OCI-LY7 (cell line): ENCODE results near the gene RAI2. TPM values are rescaled to one million over a fixed set of nuclear protein-coding genes. Genes with fewer than 3 reads are reported as not detected.

Source experiments
- BruUV-seq: library from RNA; stranded (reverse); fragments of 400-500 nt; replicated peaks from 2 replicates; lab custom pipeline; 2021; lab: Mats Ljungman, UMichigan
- CTCF ChIA-PET: fragments of 300-600 bp; sonication (Branson Sonifier 250); formaldehyde crosslinking; loops from one replicate; lab custom pipeline; 2022; ENCODE audit warnings: antibody characterized with exemption; ENCODE audit not compliant: unreplicated experiment; lab: Charles Lee
- POLR2A ChIA-PET: fragments of 300-600 bp; sonication (Branson Sonifier 250); formaldehyde crosslinking; loops from one replicate; lab custom pipeline; 2022; ENCODE audit warnings: antibody characterized with exemption; lab: Charles Lee
- DNase-seq: peaks from one replicate; pipeline ENCODE4 v3.0.0-alpha.2; 2015; ENCODE audit warnings: low spot score
- H2AFZ ChIP-seq: fragments of 200-600 bp; sonication (generic), shearing (Covaris generic); 2 replicates; pipeline ENCODE4 v1.6.1; 2014; ENCODE audit warnings: mild to moderate bottlenecking, antibody characterized with exemption, low read length, moderate library complexity
- H3K27ac ChIP-seq: fragments of 200-600 bp; sonication (generic); 2 replicates; pipeline ENCODE4 v1.5.1; 2014; ENCODE audit warnings: mixed run types, low read depth, mild to moderate bottlenecking, moderate library complexity, low read length, inconsistent platforms; ENCODE audit not compliant: poor library complexity, severe bottlenecking
- H3K36me3 ChIP-seq: fragments of 200-600 bp; sonication (generic); 2 replicates; pipeline ENCODE4 v1.6.1; 2014; ENCODE audit warnings: mild to moderate bottlenecking, antibody characterized with exemption, low read length, moderate library complexity, mixed read lengths; ENCODE audit not compliant: insufficient read depth
- H3K4me1 ChIP-seq: fragments of 200-600 bp; sonication (generic); 2 replicates; pipeline ENCODE4 v1.5.1; 2014; ENCODE audit warnings: mild to moderate bottlenecking, low read length; ENCODE audit not compliant: insufficient read depth, poor library complexity, severe bottlenecking
- H3K4me2 ChIP-seq: fragments of 200-600 bp; sonication (generic); 2 replicates; pipeline ENCODE4 v1.6.1; 2014; ENCODE audit warnings: mild to moderate bottlenecking, low read length
- H3K4me3 ChIP-seq: fragments of 200-600 bp; sonication (generic); 2 replicates; pipeline ENCODE4 v1.5.1; 2014; ENCODE audit warnings: mild to moderate bottlenecking, low read depth, low read length; ENCODE audit not compliant: poor library complexity, severe bottlenecking
- H3K79me2 ChIP-seq: fragments of 200-600 bp; sonication (generic); 2 replicates; pipeline ENCODE4 v1.6.1; 2016; ENCODE audit warnings: low read depth, mild to moderate bottlenecking, low read length, moderate library complexity, mixed read lengths; ENCODE audit not compliant: insufficient read depth
- H3K9me2 ChIP-seq: fragments of 200-600 bp; sonication (generic); 2 replicates; pipeline ENCODE4 v1.6.1; 2016; ENCODE audit warnings: mild to moderate bottlenecking, low read length, mixed read lengths; ENCODE audit not compliant: insufficient read depth
- H3K9me3 ChIP-seq: fragments of 200-600 bp; sonication (generic); 2 replicates; pipeline ENCODE4 v1.6.1; 2014; ENCODE audit warnings: mild to moderate bottlenecking, mixed run types, low read length, mixed read lengths
- H4K20me1 ChIP-seq: fragments of 200-600 bp; sonication (generic); 2 replicates; pipeline ENCODE4 v1.6.1; 2014; ENCODE audit warnings: mild to moderate bottlenecking, antibody characterized with exemption, low read length, moderate library complexity, mixed read lengths; ENCODE audit not compliant: insufficient read depth
- CTCF ChIP-seq: fragments of 200-600 bp; sonication (generic); conservative IDR thresholded peaks from 2 replicates; pipeline ENCODE4 v1.5.1; 2014; ENCODE audit warnings: mild to moderate bottlenecking, antibody characterized with exemption, low read length, moderate library complexity, mixed read lengths
- EZH2phosphoT487 ChIP-seq: fragments of 200-600 bp; sonication (generic); IDR thresholded peaks from 2 replicates; pipeline ENCODE4 v1.6.1; 2018; ENCODE audit warnings: low read depth, borderline replicate concordance, mild to moderate bottlenecking, mixed run types, antibody characterized with exemption, low read length, moderate library complexity, mixed read lengths
- intact Hi-C: fragments of 100-400 bp; cut with micrococcal nuclease; formaldehyde crosslinking; loops from one replicate; pipeline ENCODE4 v1.10.0; 2022; ENCODE audit not compliant: unreplicated experiment
- total RNA-seq, 2 experiments: library from RNA; depleted of rRNA in 1 of 2; stranded (reverse); fragments of >200 nt in 1 of 2; shearing (Covaris generic) in 1 of 2; gene quantifications; 2 replicates each; pipeline ENCODE4 v1.2.3, GENCODE V29; 2014 to 2022

RAI2 gene
- total RNA-seq, 2 experiments from 2014 or later = not detected

DNA sequence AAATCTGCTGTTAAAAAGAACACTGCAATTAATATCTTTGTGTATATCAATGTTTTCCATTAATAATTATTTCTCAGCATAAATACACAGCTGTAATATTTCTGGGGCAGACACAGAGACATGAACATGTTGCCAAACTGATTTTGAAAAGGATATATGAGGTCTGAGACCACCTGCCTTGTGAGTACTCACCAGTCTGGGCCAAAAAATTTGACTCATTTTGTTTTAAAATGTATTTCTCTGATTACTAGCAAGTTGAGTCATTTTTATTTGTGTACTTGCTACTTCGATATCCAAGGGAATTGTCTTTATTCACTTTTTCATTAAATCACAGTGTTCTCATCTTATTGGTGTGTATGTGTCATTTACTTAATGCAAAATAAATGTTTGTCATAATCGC lies 8.5 kb upstream of the RAI2 start:
- no TSS peak for BruUV-seq
- H3K36me3 ChIP-seq = no peaks in the 10 kb centered on the region
- H3K4me1 ChIP-seq = no peaks in the 10 kb centered on the region
- TF ChIP-seq CTCF (no peak), EZH2phosphoT487 (no peak)
- H4K20me1 ChIP-seq = no peaks in the 10 kb centered on the region
- H3K9me3 ChIP-seq = no peaks in the 10 kb centered on the region
- H3K4me3 ChIP-seq = no peak overlapping the region
- H3K4me2 ChIP-seq = no peak overlapping the region
- H2AFZ ChIP-seq = no peak overlapping the region
- ChIA-PET CTCF (no interaction called here), POLR2A (no interaction called here)
- intact Hi-C loops = no loop called here
- no peaks in the 10 kb centered on the region for H3K79me2 ChIP-seq
- DNase-seq = no peak
- no peaks in the 10 kb centered on the region for H3K9me2 ChIP-seq
- no peak overlapping the region for H3K27ac ChIP-seq

DNA sequence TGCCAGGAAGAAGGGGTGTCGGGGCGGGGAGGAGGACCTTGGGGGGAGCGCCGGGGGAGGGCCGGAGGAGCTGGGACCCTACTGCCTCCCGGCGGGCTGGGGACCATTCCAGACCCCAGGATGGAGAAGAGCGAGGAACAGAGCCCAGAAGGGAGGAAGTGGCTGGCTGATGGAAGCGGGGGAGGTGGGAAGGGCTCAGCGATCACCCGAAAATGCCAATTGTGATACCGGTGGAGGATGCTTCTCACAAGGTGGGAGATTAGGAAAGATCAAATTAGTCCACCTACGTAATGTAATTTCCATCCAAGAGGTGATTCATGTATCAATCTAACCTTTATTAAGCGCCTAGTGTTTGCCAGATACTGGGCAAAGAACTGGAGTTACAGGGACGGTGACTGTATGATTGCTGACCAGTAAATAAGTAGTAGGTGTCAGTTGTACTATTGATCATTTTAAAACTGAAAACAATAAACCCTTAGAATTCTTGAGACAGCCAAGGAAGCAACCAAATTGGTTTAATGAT lies 452 bp upstream of the RAI2 start:
- no peak for DNase-seq
- H3K4me2 ChIP-seq = no peak overlapping the region
- TF ChIP-seq CTCF = no peak
- no peak for TF ChIP-seq EZH2phosphoT487
- H3K27ac ChIP-seq = no peak overlapping the region
- no peaks in the 10 kb centered on the region for H3K36me3 ChIP-seq
- no peaks in the 10 kb centered on the region for H3K79me2 ChIP-seq
- no TSS peak for BruUV-seq
- no peaks in the 10 kb centered on the region for H4K20me1 ChIP-seq
- POLR2A ChIA-PET = no interaction called here
- H3K9me2 ChIP-seq = no peaks in the 10 kb centered on the region
- intact Hi-C loops = no loop called here
- no peak overlapping the region for H3K4me3 ChIP-seq
- H2AFZ ChIP-seq = no peak overlapping the region
- H3K9me3 ChIP-seq = no peaks in the 10 kb centered on the region
- CTCF ChIA-PET = no interaction called here
- no peaks in the 10 kb centered on the region for H3K4me1 ChIP-seq

DNA sequence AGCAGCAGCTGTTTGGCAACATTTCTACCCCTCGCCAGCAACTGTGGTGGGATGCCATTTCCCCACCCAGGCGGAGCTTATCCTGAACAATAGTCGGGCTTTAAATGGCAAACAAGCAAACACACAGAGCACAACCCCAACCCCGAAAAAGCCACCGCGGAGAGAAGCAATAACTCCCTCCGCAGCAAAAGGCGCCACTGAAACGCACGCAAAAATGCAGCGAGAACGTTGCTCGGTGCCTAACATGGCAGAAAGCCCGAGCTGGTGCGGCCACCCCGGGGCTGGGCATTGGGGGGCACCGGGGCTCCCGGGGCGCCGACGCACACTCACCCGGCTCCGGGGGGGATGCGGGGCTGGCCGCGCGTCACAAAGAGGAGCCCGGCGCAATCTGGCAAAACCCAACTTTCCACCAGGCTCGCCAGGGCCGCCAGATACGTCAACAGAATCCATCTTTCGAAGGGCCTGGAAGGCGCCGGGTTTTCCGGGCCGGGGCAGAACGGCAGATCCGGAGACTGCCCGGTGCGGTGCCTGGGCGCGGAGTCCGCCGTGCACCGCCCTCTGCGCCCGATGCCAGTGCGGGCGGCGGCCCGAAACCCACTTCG lies 818 bp downstream of the RAI2 start:
- DNase-seq = no peak
- Histone ChIP-seq H3K27ac (no peak overlapping the region), H3K4me1 (no peaks in the 10 kb centered on the region), H3K36me3 (no peaks in the 10 kb centered on the region), H3K9me2 (no peaks in the 10 kb centered on the region), H3K4me3 (no peak overlapping the region), H3K9me3 (no peaks in the 10 kb centered on the region), H2AFZ (no peak overlapping the region), H3K79me2 (no peaks in the 10 kb centered on the region), H4K20me1 (no peaks in the 10 kb centered on the region), H3K4me2 (no peak overlapping the region)
- ChIA-PET POLR2A (no interaction called here), CTCF (no interaction called here)
- BruUV-seq = no TSS peak
- intact Hi-C loops = no loop called here
- TF ChIP-seq CTCF (no peak), EZH2phosphoT487 (no peak)
